Testis (tissue), 3 donors: ENCODE results near the gene ERRFI1. TPM values are rescaled to one million over a fixed set of nuclear protein-coding genes. Genes with fewer than 3 reads are reported as not detected.
"Not testable (repeated sequence)": the region's sequence is repeated elsewhere in the genome, so short reads cannot be mapped to it uniquely, and the experiment has no call there.

Experiments used
- DNase-seq: peaks from one replicate; pipeline ENCODE4 v3.0.0-alpha.2; 2019
- H3K27ac ChIP-seq, 2 donors: fragments of 200-600 bp; sonication (generic); one replicate each; pipeline ENCODE4 v1.5.1; 2019
- H3K27me3 ChIP-seq: fragments of 200-600 bp; sonication (generic); one replicate; pipeline ENCODE4 v1.5.1; 2019
- H3K36me3 ChIP-seq: fragments of 200-600 bp; sonication (generic); one replicate; pipeline ENCODE4 v1.5.1; 2017; ENCODE audit warnings: low read depth; ENCODE audit errors: missing control alignments
- H3K4me1 ChIP-seq: fragments of 200-600 bp; sonication (generic); one replicate; pipeline ENCODE4 v1.5.1; 2019
- H3K4me3 ChIP-seq, 2 donors: fragments of 200-600 bp; sonication (generic); one replicate each; pipeline ENCODE4 v1.5.1; 2017 to 2019
- H3K9me3 ChIP-seq: fragments of 200-600 bp; sonication (generic); one replicate; pipeline ENCODE4 v1.5.1; 2017
- POLR2A ChIP-seq: fragments of 450-650 bp; IDR thresholded peaks from one replicate; pipeline ENCODE4 v1.6.1; 2017; ENCODE audit warnings: antibody characterized with exemption, mild to moderate bottlenecking, moderate library complexity
- WGBS, 2 donors: methylation state at CpG; one replicate each; pipeline ENCODE4 v1.1.5; 2018; 5-methylcytosine and 5-hydroxymethylcytosine counted together
- intact Hi-C: fragments of 100-400 bp; cut with DNase I; formaldehyde crosslinking; loops from one replicate; pipeline ENCODE4 v1.15.1; 2023; ENCODE audit warnings: low total_unique reads
- polyA plus RNA-seq: library from polyadenylated mRNA; stranded (reverse); fragments of 350-450 nt; fragmentation: Illumina TruSeq; extraction: RNeasy Lipid Tissue Mini Kit (QIAGEN cat#74804); gene quantifications from one replicate; pipeline ENCODE4 v1.2.3, GENCODE V29; 2014; ENCODE audit warnings: low read depth, low replicate concordance; ENCODE audit not compliant: insufficient read depth
- total RNA-seq, 2 donors: library from RNA; depleted of rRNA; stranded (reverse); fragments of >200 nt; gene quantifications; one replicate each; pipeline ENCODE4 v1.2.3, GENCODE V29; 2016
- TF ChIP-seq, protein P1 (sequence below), 3 experiments: fragments of 450-650 bp in 2 of 3; fragments of 200-600 bp in 1 of 3; sonication (generic) in 1 of 3; IDR thresholded peaks; one replicate each; pipeline ENCODE4 v1.5.1; 2016 to 2019; ENCODE audit warnings: antibody characterized with exemption in 3 of 3, mild to moderate bottlenecking in 2 of 3, moderate library complexity in 1 of 3

ERRFI1 gene
- total and polyA plus RNA-seq, 3 donors from 2014 or later: 27.3 to 47.9 (median 43.3) TPM

DNA sequence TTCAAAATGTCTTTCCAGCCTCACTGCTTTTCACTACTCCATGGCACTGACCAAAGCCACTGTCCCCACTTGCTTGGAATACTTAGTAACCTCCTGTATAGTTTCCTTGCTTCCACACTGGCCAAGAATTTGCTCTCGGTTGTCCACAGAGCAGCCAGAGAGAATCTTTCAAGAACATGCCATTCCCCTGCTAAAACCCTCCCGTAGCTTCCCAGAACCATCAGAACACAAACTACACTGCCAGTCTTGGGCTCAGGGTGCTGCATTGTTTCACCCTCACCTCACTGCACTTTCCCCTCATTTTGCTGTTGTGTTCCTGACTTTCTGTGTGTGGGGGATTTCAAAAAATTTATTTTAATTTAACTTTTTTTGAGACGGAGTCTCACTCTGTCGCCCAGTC is 25.5 kb upstream of the ERRFI1 start:
- Histone ChIP-seq H3K27ac (no peak overlapping the region), H3K4me3 (no peak overlapping the region)

DNA sequence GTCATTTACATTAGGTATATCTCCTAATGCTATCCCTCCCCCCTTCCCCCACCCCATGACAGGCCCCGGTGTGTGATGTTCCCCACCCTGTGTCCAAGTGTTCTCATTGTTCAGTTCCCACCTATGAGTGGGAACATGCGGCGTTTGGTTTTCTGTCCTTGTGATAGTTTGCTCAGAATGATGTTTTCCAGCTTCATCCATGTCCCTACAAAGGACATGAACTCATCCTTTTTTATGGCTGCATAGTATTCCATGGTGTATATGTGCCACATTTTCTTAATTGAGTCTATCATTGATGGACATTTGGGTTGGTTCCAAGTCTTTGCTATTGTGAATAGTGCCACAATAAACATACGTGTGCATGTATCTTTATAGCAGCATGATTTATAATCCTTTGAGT is 23.1 kb upstream of the ERRFI1 start:
- H3K27ac ChIP-seq, H3K36me3 ChIP-seq, DNase-seq, intact Hi-C loops, H3K4me1 ChIP-seq, H3K9me3 ChIP-seq, H3K4me3 ChIP-seq, H3K27me3 ChIP-seq: not testable (repeated sequence)
- WGBS, 2 donors: 90 to 97% methylated on average over 4 of the region's 4 CpGs

More for the DNA sequence above, 25.5 kb upstream of the ERRFI1 start:
- H3K36me3 ChIP-seq: no peaks in the 10 kb centered on the region
- intact Hi-C loops: no loop called here
- no peaks in the 10 kb centered on the region for H3K27me3 ChIP-seq
- H3K9me3 ChIP-seq: no peaks in the 10 kb centered on the region
- DNase-seq: no peak
- 79 to 82% methylated on average over 4 of the region's 4 CpGs for WGBS, 2 donors
- no peak for TF ChIP-seq POLR2A
- TF ChIP-seq, protein P1, sequence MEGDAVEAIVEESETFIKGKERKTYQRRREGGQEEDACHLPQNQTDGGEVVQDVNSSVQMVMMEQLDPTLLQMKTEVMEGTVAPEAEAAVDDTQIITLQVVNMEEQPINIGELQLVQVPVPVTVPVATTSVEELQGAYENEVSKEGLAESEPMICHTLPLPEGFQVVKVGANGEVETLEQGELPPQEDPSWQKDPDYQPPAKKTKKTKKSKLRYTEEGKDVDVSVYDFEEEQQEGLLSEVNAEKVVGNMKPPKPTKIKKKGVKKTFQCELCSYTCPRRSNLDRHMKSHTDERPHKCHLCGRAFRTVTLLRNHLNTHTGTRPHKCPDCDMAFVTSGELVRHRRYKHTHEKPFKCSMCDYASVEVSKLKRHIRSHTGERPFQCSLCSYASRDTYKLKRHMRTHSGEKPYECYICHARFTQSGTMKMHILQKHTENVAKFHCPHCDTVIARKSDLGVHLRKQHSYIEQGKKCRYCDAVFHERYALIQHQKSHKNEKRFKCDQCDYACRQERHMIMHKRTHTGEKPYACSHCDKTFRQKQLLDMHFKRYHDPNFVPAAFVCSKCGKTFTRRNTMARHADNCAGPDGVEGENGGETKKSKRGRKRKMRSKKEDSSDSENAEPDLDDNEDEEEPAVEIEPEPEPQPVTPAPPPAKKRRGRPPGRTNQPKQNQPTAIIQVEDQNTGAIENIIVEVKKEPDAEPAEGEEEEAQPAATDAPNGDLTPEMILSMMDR (IDR thresholded peaks at IDR 0.05): no peak
- no peaks in the 10 kb centered on the region for H3K4me1 ChIP-seq

DNA sequence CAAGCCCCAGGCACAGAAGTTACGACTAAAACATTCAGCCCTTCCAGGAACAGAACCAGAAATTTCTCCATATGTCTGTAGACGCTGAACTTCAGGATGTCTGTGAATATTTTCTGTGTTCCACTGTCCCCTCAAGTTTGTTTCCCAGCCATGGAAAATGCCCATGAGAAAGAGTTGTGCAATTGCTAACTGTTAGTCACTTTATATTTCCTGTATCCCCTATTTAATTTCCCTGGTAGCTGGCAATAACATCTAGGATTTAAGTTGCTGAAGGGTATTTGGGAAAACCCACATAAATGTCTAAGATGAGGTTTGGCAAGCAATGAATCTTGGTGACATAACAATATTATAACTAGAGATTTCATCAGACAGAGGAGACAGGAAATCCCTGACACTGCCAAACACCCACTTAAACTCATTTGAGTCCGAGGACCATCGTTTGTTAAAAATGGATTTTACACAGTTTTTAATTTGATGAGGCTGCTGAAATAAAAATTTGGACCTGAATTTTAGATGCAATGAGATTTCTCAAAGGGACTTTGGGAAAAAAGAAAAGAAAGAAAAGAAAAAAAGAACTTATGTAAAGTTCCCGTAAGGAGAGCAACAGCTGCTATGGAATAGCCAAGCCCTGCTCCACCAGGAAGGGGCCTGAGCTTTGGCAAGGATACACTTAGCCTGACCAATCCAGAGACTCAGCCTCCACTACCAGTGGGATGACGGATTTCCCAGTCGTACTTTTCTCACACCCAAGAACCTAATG is 21.8 kb upstream of the ERRFI1 start:
- DNase-seq: no peak
- TF ChIP-seq POLR2A: no peak
- TF ChIP-seq, protein P1 (IDR thresholded peaks at IDR 0.05): no peak
- 66 to 71% methylated on average over 7 of the region's 7 CpGs for WGBS, 2 donors
- intact Hi-C loops: no loop called here
- H3K27ac ChIP-seq: no peak overlapping the region
- no peak overlapping the region for H3K4me3 ChIP-seq
- no peaks in the 10 kb centered on the region for H3K36me3 ChIP-seq
- no peaks in the 10 kb centered on the region for H3K4me1 ChIP-seq
- no peaks in the 10 kb centered on the region for H3K27me3 ChIP-seq
- no peaks in the 10 kb centered on the region for H3K9me3 ChIP-seq

DNA sequence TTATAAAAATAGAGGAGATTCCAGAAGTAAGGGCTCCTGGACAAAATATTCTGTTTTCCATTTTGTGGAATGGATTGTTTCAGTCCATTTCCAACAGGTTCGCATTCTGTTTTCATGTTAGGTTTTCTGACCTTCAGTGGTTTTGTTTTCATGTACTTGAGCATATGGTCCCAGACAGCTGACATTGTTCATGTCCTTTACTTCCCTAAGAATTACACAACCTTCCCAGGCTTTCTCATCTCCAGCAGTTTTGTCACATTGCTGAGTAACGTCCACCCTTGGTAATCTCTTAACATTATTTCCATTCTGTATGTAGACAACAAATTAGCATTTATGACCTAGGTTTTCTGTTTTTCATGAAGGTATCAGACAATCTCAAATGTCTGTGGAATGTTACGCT is 21.0 kb upstream of the ERRFI1 start:
- no peak overlapping the region for H3K4me3 ChIP-seq
- TF ChIP-seq, protein P1 (IDR thresholded peaks at IDR 0.05): no peak
- no peaks in the 10 kb centered on the region for H3K27me3 ChIP-seq
- no peaks in the 10 kb centered on the region for H3K4me1 ChIP-seq
- H3K9me3 ChIP-seq: no peaks in the 10 kb centered on the region
- no peaks in the 10 kb centered on the region for H3K36me3 ChIP-seq
- no peak for DNase-seq
- WGBS, 2 donors: 67 to 76% methylated on average over 3 of the region's 3 CpGs
- H3K27ac ChIP-seq: no peak overlapping the region
- intact Hi-C loops: no loop called here

DNA sequence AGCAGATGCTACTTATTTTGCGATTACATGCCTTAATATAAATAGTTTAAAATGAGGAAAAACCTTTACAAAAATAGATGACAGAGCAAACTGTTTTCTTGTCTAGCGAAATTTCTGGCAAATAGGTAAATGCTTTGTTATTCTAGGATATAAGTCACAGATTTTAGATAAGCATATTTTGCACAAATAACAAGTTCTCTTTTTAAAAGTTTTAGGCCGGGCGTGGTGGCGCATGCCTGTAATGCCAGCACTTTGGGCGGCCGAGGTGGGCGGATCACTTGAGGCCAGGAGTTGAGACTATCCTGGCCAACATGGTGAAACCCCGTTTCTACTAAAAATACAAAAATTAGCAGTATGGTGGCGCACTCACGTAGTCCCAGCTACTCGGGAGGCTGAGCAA is 20.3 kb upstream of the ERRFI1 start:
- no peak for DNase-seq
- H3K4me3 ChIP-seq: no peak overlapping the region
- intact Hi-C loops: no loop called here
- no peak for TF ChIP-seq POLR2A
- TF ChIP-seq, protein P1 (IDR thresholded peaks at IDR 0.05): no peak
- H3K36me3 ChIP-seq: no peaks in the 10 kb centered on the region
- H3K27me3 ChIP-seq: no peaks in the 10 kb centered on the region
- 63 to 91% methylated on average over 12 of the region's 12 CpGs for WGBS, 2 donors
- no peaks in the 10 kb centered on the region for H3K9me3 ChIP-seq
- no peaks in the 10 kb centered on the region for H3K4me1 ChIP-seq
- H3K27ac ChIP-seq: no peak overlapping the region
